Smooth muscle cell (in vitro differentiated cells): ENCODE measurements around the gene ZNF865. TPM values are rescaled to one million over a fixed set of nuclear protein-coding genes. Genes with fewer than 3 reads are reported as not detected.

Source experiments
- DNase-seq: peaks from one replicate; lab custom pipeline; 2025; ENCODE audit not compliant: unreplicated experiment; lab: John Stamatoyannopoulos, UW
- H2AFZ ChIP-seq: fragments of 200-600 bp; sonication (generic); 2 replicates; pipeline ENCODE4 v1.6.0; 2016; ENCODE audit warnings: antibody characterized with exemption, low read depth, mild to moderate bottlenecking
- H3F3A ChIP-seq: fragments of 200-600 bp; sonication (generic); 2 replicates; pipeline ENCODE4 v1.6.0; 2017; ENCODE audit warnings: antibody characterized with exemption, low read depth
- H3K27ac ChIP-seq: fragments of 200-600 bp; sonication (generic); 2 replicates; pipeline ENCODE4 v1.5.1; 2016; ENCODE audit warnings: low read depth, mild to moderate bottlenecking
- H3K27me3 ChIP-seq: fragments of 200-600 bp; sonication (generic); 2 replicates; pipeline ENCODE4 v1.6.1; 2016; ENCODE audit warnings: low read depth, mild to moderate bottlenecking
- H3K36me3 ChIP-seq: fragments of 200-600 bp; sonication (generic); 2 replicates; pipeline ENCODE4 v1.5.1; 2016; ENCODE audit warnings: low read depth
- H3K4me1 ChIP-seq: fragments of 200-600 bp; sonication (generic); 2 replicates; pipeline ENCODE4 v1.5.1; 2016; ENCODE audit warnings: low read depth
- H3K4me2 ChIP-seq: fragments of 200-600 bp; sonication (generic); 2 replicates; pipeline ENCODE4 v1.6.0; 2016; ENCODE audit warnings: mild to moderate bottlenecking
- H3K4me3 ChIP-seq: fragments of 200-600 bp; sonication (generic); 2 replicates; pipeline ENCODE4 v1.5.1; 2016; ENCODE audit warnings: mild to moderate bottlenecking
- H3K79me2 ChIP-seq: fragments of 200-600 bp; sonication (generic); 2 replicates; pipeline ENCODE4 v1.6.0; 2016; ENCODE audit warnings: low read depth, mild to moderate bottlenecking
- H3K9ac ChIP-seq: fragments of 200-600 bp; sonication (generic); 2 replicates; pipeline ENCODE4 v1.6.0; 2016; ENCODE audit warnings: low read depth
- H3K9me3 ChIP-seq: fragments of 200-600 bp; sonication (generic); replicated peaks from 2 replicates; pipeline ENCODE4 v1.5.1; 2016; ENCODE audit warnings: low read depth
- H4K20me1 ChIP-seq: fragments of 200-600 bp; sonication (generic); 2 replicates; pipeline ENCODE4 v1.6.0; 2016; ENCODE audit warnings: low read depth
- CTCF ChIP-seq: fragments of 200-600 bp; sonication (generic); IDR thresholded peaks from 2 replicates; pipeline ENCODE4 v1.5.1; 2017; ENCODE audit warnings: borderline replicate concordance, mild to moderate bottlenecking, antibody characterized with exemption; ENCODE audit not compliant: insufficient read depth, poor library complexity, severe bottlenecking
- WGBS: methylation state at CpG from one replicate; pipeline ENCODE4 v1.1.7; 2016; ENCODE audit warnings: low lambda C conversion rate; 5-methylcytosine and 5-hydroxymethylcytosine counted together
- polyA plus RNA-seq: library from polyadenylated mRNA; unstranded; fragments of >200 nt; fragmentation: Nextera tagmentation; extraction: Ambion mirVana; gene quantifications from 2 replicates; pipeline ENCODE4 v1.2.1, GENCODE V29; 2016
- total RNA-seq: library from RNA; depleted of rRNA; stranded (reverse); fragments of >200 nt; gene quantifications from 2 replicates; pipeline ENCODE4 v1.2.3, GENCODE V29; 2014

Gene ZNF865
- total and polyA plus RNA-seq, 2 experiments from 2014 or later, result 1.2 to 3.8 TPM

GRCh38 chr19:55616395-55616875 lies 11.0 kb downstream of the ZNF865 start:
- Histone ChIP-seq H3K27ac (no peak overlapping the region), H3F3A (peaks cover 4% of the 10 kb centered on the region), H3K27me3 (no peaks in the 10 kb centered on the region), H3K79me2 (peaks cover 6% of the 10 kb centered on the region), H3K4me3 (no peak overlapping the region), H2AFZ (no peak overlapping the region), H3K4me2 (no peak overlapping the region), H3K9ac (no peak overlapping the region), H3K4me1 (no peaks in the 10 kb centered on the region), H3K9me3 (no peaks in the 10 kb centered on the region), H3K36me3 (no peaks in the 10 kb centered on the region), H4K20me1 (peaks cover 20% of the 10 kb centered on the region)
- TF ChIP-seq CTCF, result no peak
- no peak for DNase-seq
- 98% methylated on average over 15 of the region's 38 CpGs for WGBS

GRCh38 chr19:55617426-55617825 lies 12.0 kb downstream of the ZNF865 start:
- Histone ChIP-seq H4K20me1 (peaks cover 11% of the 10 kb centered on the region), H3K9me3 (no peaks in the 10 kb centered on the region), H3K27me3 (no peaks in the 10 kb centered on the region), H3K4me3 (no peak overlapping the region), H3K36me3 (no peaks in the 10 kb centered on the region), H3K4me2 (no peak overlapping the region), H3K4me1 (no peaks in the 10 kb centered on the region), H3K27ac (no peak overlapping the region), H3K79me2 (peaks cover 3% of the 10 kb centered on the region), H3K9ac (no peak overlapping the region), H2AFZ (no peak overlapping the region), H3F3A (peaks cover 4% of the 10 kb centered on the region)
- 98% methylated on average over 8 of the region's 8 CpGs for WGBS
- TF ChIP-seq CTCF, result no peak
- DNase-seq, result no peak

GRCh38 chr19:55618426-55618825 lies 13.0 kb downstream of the ZNF865 start:
- Histone ChIP-seq H3F3A (peaks cover 7% of the 10 kb centered on the region), H3K79me2 (no peaks in the 10 kb centered on the region), H3K4me3 (no peak overlapping the region), H3K27me3 (no peaks in the 10 kb centered on the region), H3K4me2 (no peak overlapping the region), H3K4me1 (no peaks in the 10 kb centered on the region), H3K27ac (no peak overlapping the region), H4K20me1 (peaks cover 3% of the 10 kb centered on the region), H3K9ac (no peak overlapping the region), H3K9me3 (no peaks in the 10 kb centered on the region), H3K36me3 (no peaks in the 10 kb centered on the region), H2AFZ (no peak overlapping the region)
- WGBS, result 98% methylated on average over 7 of the region's 7 CpGs
- no peak for TF ChIP-seq CTCF
- no peak for DNase-seq

- no peak for DNase-seq
- H3K36me3 ChIP-seq, result no peaks in the 10 kb centered on the region
- no peaks in the 10 kb centered on the region for H3K79me2 ChIP-seq
- no peak for TF ChIP-seq CTCF
- H3K9ac ChIP-seq, result no peak overlapping the region
- WGBS, result 80% methylated on average over 3 of the region's 3 CpGs
- no peak overlapping the region for H3K4me2 ChIP-seq
- no peaks in the 10 kb centered on the region for H3K4me1 ChIP-seq
- no peak overlapping the region for H2AFZ ChIP-seq
- H4K20me1 ChIP-seq, result peaks cover 8% of the 10 kb centered on the region
- no peak overlapping the region for H3K27ac ChIP-seq
- no peaks in the 10 kb centered on the region for H3K27me3 ChIP-seq
- H3K4me3 ChIP-seq, result no peak overlapping the region
- H3K9me3 ChIP-seq, result no peaks in the 10 kb centered on the region
- H3F3A ChIP-seq, result peaks cover 12% of the 10 kb centered on the region
These were observed 13.8 kb downstream of the ZNF865 start for GRCh38 chr19:55619286-55619685.
